Endothelial cell of umbilical vein (primary cell): ENCODE data around the gene SRPK2. TPM values are rescaled to one million over a fixed set of nuclear protein-coding genes. Genes with fewer than 3 reads are reported as not detected.

Source experiments
- BruUV-seq: library from RNA; stranded (reverse); fragments of 400-500 nt; replicated peaks from 2 replicates; lab custom pipeline; 2021; lab: Mats Ljungman, UMichigan
- CTCF ChIA-PET: fragments of 300-600, 350-600 bp; sonication (Branson Sonifier 250); formaldehyde crosslinking; loops from one replicate; lab custom pipeline; 2021; ENCODE audit warnings: antibody characterized with exemption, inconsistent platforms; lab: Charles Lee
- POLR2A ChIA-PET: fragments of 300-600, 350-600 bp; sonication (Branson Sonifier 250); formaldehyde crosslinking; loops from one replicate; lab custom pipeline; 2021; ENCODE audit warnings: antibody characterized with exemption, inconsistent platforms; lab: Charles Lee
- DNase-seq: peaks from one replicate; pipeline ENCODE4 v3.0.0-alpha.2; 2011; ENCODE audit warnings: low read depth, low spot score
- FAIRE-seq: peaks from 2 replicates; lab custom pipeline; 2011; peaks lifted over from hg19 to GRCh38; lab: Jason Lieb, UNC
- H2AFZ ChIP-seq: 2 replicates; pipeline ENCODE4 v1.6.0; 2012; ENCODE audit warnings: low read depth, low read length, control low read depth, inconsistent platforms
- H3K27ac ChIP-seq: 2 replicates; pipeline ENCODE4 v1.5.1; 2011; ENCODE audit warnings: low read depth, mild to moderate bottlenecking, control low read depth, low read length, moderate library complexity; ENCODE audit not compliant: insufficient read depth
- H3K27me3 ChIP-seq, 2 experiments: 2 replicates each; pipeline versions ENCODE4 v1.6.0 to v1.6.1; 2011; ENCODE audit warnings: low read length in 2 of 2, mixed read lengths in 1 of 2; ENCODE audit not compliant: control insufficient read depth in 2 of 2, insufficient read depth in 2 of 2
- H3K36me3 ChIP-seq, 2 experiments: 2 replicates in 1 of 2; 3 replicates in 1 of 2; pipeline ENCODE4 v1.5.1; 2011; ENCODE audit warnings: low read length in 2 of 2, mild to moderate bottlenecking in 1 of 2, moderate library complexity in 1 of 2; ENCODE audit not compliant: control insufficient read depth in 2 of 2, insufficient read depth in 2 of 2; ENCODE audit errors: extremely low read depth in 1 of 2
- H3K4me1 ChIP-seq: 3 replicates; pipeline ENCODE4 v1.5.1; 2011; ENCODE audit warnings: mild to moderate bottlenecking, low read length; ENCODE audit not compliant: control insufficient read depth, insufficient read depth; ENCODE audit errors: extremely low read depth
- H3K4me2 ChIP-seq: 2 replicates; pipeline ENCODE4 v1.6.1; 2011; ENCODE audit warnings: low read length, control low read depth, mixed read lengths; ENCODE audit not compliant: insufficient read depth
- H3K4me3 ChIP-seq, 3 experiments: fragments of 200-600 bp in 1 of 3; sonication (generic), shearing (Covaris generic) in 1 of 3; replicated peaks in 1 of 3; 2 replicates each; pipeline ENCODE4 v1.5.1; 2011 to 2016; ENCODE audit warnings: control low read depth in 3 of 3, low read length in 3 of 3, mild to moderate bottlenecking in 2 of 3, inconsistent platforms in 1 of 3, low read depth in 1 of 3, moderate library complexity in 1 of 3; ENCODE audit not compliant: insufficient read depth in 1 of 3
- H3K79me2 ChIP-seq: 2 replicates; pipeline ENCODE4 v1.6.0; 2012; ENCODE audit warnings: low read length, inconsistent platforms; ENCODE audit not compliant: control insufficient read depth, insufficient read depth
- H3K9ac ChIP-seq: replicated peaks from 2 replicates; pipeline ENCODE3; 2011; ENCODE audit warnings: low read length, control low read depth; ENCODE audit not compliant: insufficient read depth; ENCODE audit errors: extremely low read depth
- H3K9me1 ChIP-seq: replicated peaks from 3 replicates; pipeline ENCODE4 v1.6.0; 2011; ENCODE audit warnings: mild to moderate bottlenecking, low read length; ENCODE audit not compliant: control insufficient read depth, insufficient read depth; ENCODE audit errors: extremely low read depth
- H3K9me3 ChIP-seq: replicated peaks from 2 replicates; pipeline ENCODE4 v1.5.1; 2012; ENCODE audit warnings: low read length, inconsistent platforms; ENCODE audit not compliant: control insufficient read depth, insufficient read depth
- H4K20me1 ChIP-seq: replicated peaks from 2 replicates; pipeline ENCODE3; 2011; ENCODE audit warnings: mild to moderate bottlenecking, low read length; ENCODE audit not compliant: control insufficient read depth, insufficient read depth; ENCODE audit errors: extremely low read depth
- EZH2 ChIP-seq: IDR thresholded peaks from 2 replicates; pipeline ENCODE4 v1.6.1; 2012; ENCODE audit warnings: borderline replicate concordance, low read depth, mild to moderate bottlenecking, moderate library complexity, low read length, inconsistent platforms; ENCODE audit not compliant: severe bottlenecking
- FOS ChIP-seq: IDR thresholded peaks from 2 replicates; pipeline ENCODE4 v1.6.1; 2011; ENCODE audit warnings: mild to moderate bottlenecking, low read length, moderate library complexity, borderline replicate concordance; ENCODE audit not compliant: insufficient read depth
- GATA2 ChIP-seq: IDR thresholded peaks from 2 replicates; pipeline ENCODE4 v1.7.0; 2011; ENCODE audit warnings: low read depth, mild to moderate bottlenecking, moderate library complexity, mixed read lengths, low read length; ENCODE audit not compliant: insufficient read length, insufficient read depth
- JUN ChIP-seq: IDR thresholded peaks from 2 replicates; pipeline ENCODE4 v1.6.1; 2011; ENCODE audit warnings: borderline replicate concordance, low read depth; ENCODE audit not compliant: insufficient read length, insufficient read depth
- MYC ChIP-seq: IDR thresholded peaks from one replicate; pipeline ENCODE4 v1.6.1; 2011; ENCODE audit warnings: mild to moderate bottlenecking, low read depth, low read length
- POLR2AphosphoS5 ChIP-seq: IDR thresholded peaks from 2 replicates; pipeline ENCODE4 v1.6.1; 2012; ENCODE audit warnings: low read depth, mild to moderate bottlenecking, control low read depth, low read length, moderate library complexity; ENCODE audit not compliant: insufficient read depth
- dilution Hi-C: fragments of 300-500 bp; cut with MboI; formaldehyde crosslinking; loops from one replicate; pipeline ENCODE4 v1.15.0; 2019; ENCODE audit warnings: low sequenced_read_pairs; ENCODE audit not compliant: extremely low pct_ligation_motif_present
- intact Hi-C: fragments of 100-400 bp; cut with micrococcal nuclease; formaldehyde crosslinking; loops from one replicate; pipeline ENCODE4 v1.10.0; 2022
- polyA plus RNA-seq, 4 experiments: library from polyadenylated mRNA; depleted of rRNA in 3 of 4; stranded (reverse) in 3 of 4; unstranded in 1 of 4; fragments of >200 nt; gene quantifications; 2 replicates each; pipeline versions ENCODE4 v1.2.1 to v1.2.3, GENCODE V29; 2011 to 2012; ENCODE audit warnings: missing spikeins in 1 of 4
- total RNA-seq: library from RNA; stranded (reverse); gene quantifications from 2 replicates; pipeline ENCODE4 v1.2.3, GENCODE V29; 2021
- TF ChIP-seq, protein P1 (sequence below): IDR thresholded peaks from 2 replicates; pipeline ENCODE4 v1.6.1; 2011; ENCODE audit not compliant: insufficient read depth, insufficient read length

The SRPK2 gene
- total and polyA plus RNA-seq, 2 donors (not counting 3 experiments of a cell fraction or from before 2014, with no cell fraction given) = 13.4 to 55.2 TPM

DNA sequence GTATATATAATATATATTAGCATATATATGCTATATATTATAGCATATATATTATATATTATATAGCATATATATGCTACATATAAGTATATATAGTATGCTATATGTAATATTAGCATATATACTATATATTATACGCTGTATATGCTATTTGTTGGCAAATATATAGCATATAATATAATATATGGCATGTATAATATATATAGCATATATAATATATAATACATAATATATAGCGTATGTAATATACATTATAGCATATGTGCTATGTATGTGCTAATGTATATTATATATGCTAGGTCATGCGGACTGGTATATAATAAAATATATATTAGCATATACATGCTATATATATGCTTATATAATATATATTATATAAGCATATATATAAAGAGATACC is 301.9 kb downstream of the SRPK2 start:
- ChIA-PET POLR2A (no interaction called here), CTCF (interaction anchor here (0.7 to 1.0 kb wide), 2 partner anchors 11 to 46 kb away, joined by 3 read pairs; no protein-coding TSS in a partner anchor)
- FAIRE-seq = no peak
- DNase-seq = no peak
- no peak overlapping the region for H2AFZ ChIP-seq
- TF ChIP-seq JUN = no peak
- TF ChIP-seq GATA2 = no peak
- no peak for TF ChIP-seq POLR2AphosphoS5
- TF ChIP-seq, protein P1, sequence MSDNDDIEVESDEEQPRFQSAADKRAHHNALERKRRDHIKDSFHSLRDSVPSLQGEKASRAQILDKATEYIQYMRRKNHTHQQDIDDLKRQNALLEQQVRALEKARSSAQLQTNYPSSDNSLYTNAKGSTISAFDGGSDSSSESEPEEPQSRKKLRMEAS = no peak
- no peak for TF ChIP-seq FOS
- no peak for TF ChIP-seq MYC
- H3K9me3 ChIP-seq = no peaks in the 10 kb centered on the region
- no TSS peak for BruUV-seq
- no peaks in the 10 kb centered on the region for H3K4me1 ChIP-seq
- H3K9me1 ChIP-seq = no peaks in the 10 kb centered on the region
- no peak overlapping the region for H3K4me2 ChIP-seq
- H3K36me3 ChIP-seq = peaks cover 7 to 10% of the 10 kb centered on the region in 2 experiments
- H4K20me1 ChIP-seq = no peaks in the 10 kb centered on the region
- dilution Hi-C loops (no loop called here), intact Hi-C loops (no loop called here)
- H3K9ac ChIP-seq = no peak overlapping the region
- H3K4me3 ChIP-seq = no peak overlapping the region
- peaks cover 8% of the 10 kb centered on the region for H3K79me2 ChIP-seq
- H3K27ac ChIP-seq = no peak overlapping the region
- H3K27me3 ChIP-seq = no peaks in the 10 kb centered on the region

DNA sequence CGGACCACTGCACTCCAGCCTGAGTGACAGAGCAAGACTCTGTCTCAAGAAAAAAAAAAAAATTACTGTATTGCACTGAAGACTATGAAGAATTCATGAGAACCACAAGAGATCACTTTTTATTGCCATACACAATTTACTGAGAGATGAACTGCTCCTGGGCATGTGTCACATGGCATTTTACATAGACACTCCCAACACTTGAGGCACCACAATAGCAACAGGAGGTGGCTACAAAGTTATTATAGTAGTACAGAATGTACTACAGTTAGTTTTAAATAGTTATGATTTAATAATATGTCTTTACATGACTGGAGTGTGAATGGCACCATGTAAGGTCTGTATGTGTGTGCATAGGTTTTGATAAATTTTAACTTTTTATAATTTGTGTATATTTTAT is 304.1 kb downstream of the SRPK2 start:
- no peak for TF ChIP-seq EZH2
- Histone ChIP-seq H3K4me1 (no peaks in the 10 kb centered on the region), H2AFZ (no peak overlapping the region), H3K9ac (no peak overlapping the region), H3K9me3 (no peaks in the 10 kb centered on the region), H3K79me2 (peaks cover 8% of the 10 kb centered on the region), H4K20me1 (no peaks in the 10 kb centered on the region), H3K27ac (no peak overlapping the region), H3K36me3 (peaks cover 6 to 8% of the 10 kb centered on the region in 2 experiments), H3K4me2 (no peak overlapping the region), H3K4me3 (no peak overlapping the region), H3K27me3 (no peaks in the 10 kb centered on the region), H3K9me1 (no peaks in the 10 kb centered on the region)
- ChIA-PET POLR2A (no interaction called here), CTCF (no interaction called here)
- no peak for DNase-seq
- FAIRE-seq = no peak
- BruUV-seq = no TSS peak
- intact Hi-C loops (no loop called here), dilution Hi-C loops (no loop called here)
